Caco-2 (cell line): ENCODE measurements around the gene LPAR2. TPM values are rescaled to one million over a fixed set of nuclear protein-coding genes. Genes with fewer than 3 reads are reported as not detected.

Experiments
- BruUV-seq: library from RNA; stranded (reverse); fragments of 400-500 nt; replicated peaks from 2 replicates; lab custom pipeline; 2021; lab: Mats Ljungman, UMichigan
- CTCF ChIA-PET: fragments of 300-600 bp; sonication (Branson Sonifier 250); formaldehyde crosslinking; loops from one replicate; lab custom pipeline; 2022; ENCODE audit warnings: antibody characterized with exemption; lab: Charles Lee
- POLR2A ChIA-PET: fragments of 300-600 bp; sonication (Branson Sonifier 250); formaldehyde crosslinking; loops from one replicate; lab custom pipeline; 2022; ENCODE audit warnings: antibody characterized with exemption; lab: Charles Lee
- DNase-seq, 2 experiments: peaks; one replicate each; pipeline versions ENCODE4 v3.0.0 to v3.0.0-alpha.2; 2020 to 2022
- H3K27me3 ChIP-seq: replicated peaks from 2 replicates; pipeline ENCODE4 v1.6.0; 2011; ENCODE audit warnings: low read length; ENCODE audit not compliant: control insufficient read depth, insufficient read depth
- H3K36me3 ChIP-seq: 2 replicates; pipeline ENCODE4 v1.5.1; 2011; ENCODE audit warnings: low read length; ENCODE audit not compliant: control insufficient read depth, insufficient read depth
- H3K4me1 ChIP-seq: fragments of 250-450 bp; sonication (Bioruptor Pico); 2 replicates; pipeline ENCODE4 v1.5.1; 2020; ENCODE audit warnings: mild to moderate bottlenecking
- H3K4me3 ChIP-seq: 2 replicates; pipeline ENCODE4 v1.5.1; 2011; ENCODE audit warnings: low read depth, mild to moderate bottlenecking, control low read depth, low read length
- H3K9me3 ChIP-seq: fragments of 250-450 bp; sonication (Bioruptor Pico); 2 replicates; pipeline ENCODE4 v1.5.1; 2020; ENCODE audit warnings: mild to moderate bottlenecking, moderate library complexity
- H3K27ac Mint-ChIP-seq: one replicate; pipeline ENCODE4 v1.8.0; 2022; ENCODE audit warnings: mixed read lengths; ENCODE audit not compliant: unreplicated experiment
- H3K27me3 Mint-ChIP-seq: one replicate; pipeline ENCODE4 v1.8.0; 2022; ENCODE audit warnings: mixed read lengths; ENCODE audit not compliant: insufficient read depth, unreplicated experiment
- H3K36me3 Mint-ChIP-seq: one replicate; pipeline ENCODE4 v1.8.0; 2022; ENCODE audit warnings: mild to moderate bottlenecking, mixed read lengths; ENCODE audit not compliant: insufficient read depth, unreplicated experiment
- H3K4me1 Mint-ChIP-seq: one replicate; pipeline ENCODE4 v1.8.0; 2022; ENCODE audit warnings: low read depth, mixed read lengths; ENCODE audit not compliant: unreplicated experiment
- H3K4me3 Mint-ChIP-seq: one replicate; pipeline ENCODE4 v1.8.0; 2022; ENCODE audit warnings: mild to moderate bottlenecking, moderate library complexity, mixed read lengths; ENCODE audit not compliant: unreplicated experiment
- H3K9me3 Mint-ChIP-seq: one replicate; pipeline ENCODE4 v1.8.0; 2022; ENCODE audit warnings: mixed read lengths; ENCODE audit not compliant: unreplicated experiment
- CTCF ChIP-seq, 2 experiments: fragments of 200-600 bp in 1 of 2; IDR thresholded peaks; 1 replicate in 1 of 2; 2 replicates in 1 of 2; pipeline versions ENCODE4 v1.5.1 to v1.8.0; 2011 to 2022; ENCODE audit warnings: antibody characterized with exemption in 1 of 2, control low read depth in 1 of 2, inconsistent platforms in 1 of 2, low read depth in 1 of 2, low read length in 1 of 2, mild to moderate bottlenecking in 1 of 2, moderate library complexity in 1 of 2; ENCODE audit not compliant: insufficient read depth in 1 of 2, severe bottlenecking in 1 of 2, unreplicated experiment in 1 of 2
- intact Hi-C: fragments of 100-400 bp; cut with micrococcal nuclease; formaldehyde crosslinking; loops from one replicate; pipeline ENCODE4 v1.10.0; 2022; ENCODE audit not compliant: unreplicated experiment
- total RNA-seq: library from RNA; stranded (reverse); gene quantifications from 2 replicates; pipeline ENCODE4 v1.2.3, GENCODE V29; 2022

LPAR2 gene
- total RNA-seq, 1 experiment from 2014 or later: 29.3 TPM

DNA sequence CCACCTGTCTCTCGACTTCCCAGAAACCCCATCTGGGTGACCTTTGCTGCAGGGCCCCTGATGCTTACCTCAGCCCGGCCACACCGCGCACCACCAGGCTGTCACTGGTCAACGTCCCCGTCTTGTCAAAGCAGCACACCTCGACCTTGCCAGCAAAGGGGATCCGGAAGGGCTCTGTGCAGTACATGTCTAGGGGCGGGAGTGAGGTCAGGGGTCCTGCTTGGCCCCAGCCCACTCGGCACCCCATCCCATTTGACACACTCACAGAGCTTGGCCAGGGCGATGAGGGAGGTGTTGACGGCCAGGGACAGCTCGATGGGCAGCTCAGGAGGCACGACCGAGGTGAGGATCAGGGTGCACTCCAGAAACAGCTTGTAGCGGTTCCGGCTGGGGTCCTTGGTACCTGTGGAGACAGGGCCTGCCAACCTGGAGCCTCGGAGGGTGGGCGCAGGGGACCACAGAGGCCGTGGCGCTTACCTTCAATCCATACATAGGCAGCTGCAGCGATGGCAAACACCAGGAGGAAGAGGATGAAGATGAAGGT is 27.1 kb upstream of the LPAR2 start:
- ChIA-PET CTCF (no interaction called here), POLR2A (no interaction called here)
- H3K27me3 Mint-ChIP-seq: no peaks in the 10 kb centered on the region
- H3K36me3 ChIP-seq: peaks cover 2% of the 10 kb centered on the region
- TF ChIP-seq CTCF (IDR thresholded peaks at IDR 0.05; ENCODE audit: insufficient read depth in 1 of 2, low read depth in 1 of 2, low read length in 1 of 2, severe bottlenecking in 1 of 2, unreplicated experiment in 1 of 2): no peak
- no peaks in the 10 kb centered on the region for H3K9me3 ChIP-seq
- intact Hi-C loops: no loop called here
- H3K27me3 ChIP-seq: no peaks in the 10 kb centered on the region
- BruUV-seq: no TSS peak
- no peaks in the 10 kb centered on the region for H3K4me1 Mint-ChIP-seq
- H3K4me3 Mint-ChIP-seq: no peak overlapping the region
- no peak for DNase-seq
- no peaks in the 10 kb centered on the region for H3K4me1 ChIP-seq
- H3K36me3 Mint-ChIP-seq: peaks cover 47% of the 10 kb centered on the region
- no peak overlapping the region for H3K27ac Mint-ChIP-seq
- no peak overlapping the region for H3K4me3 ChIP-seq
- H3K9me3 Mint-ChIP-seq: no peaks in the 10 kb centered on the region

DNA sequence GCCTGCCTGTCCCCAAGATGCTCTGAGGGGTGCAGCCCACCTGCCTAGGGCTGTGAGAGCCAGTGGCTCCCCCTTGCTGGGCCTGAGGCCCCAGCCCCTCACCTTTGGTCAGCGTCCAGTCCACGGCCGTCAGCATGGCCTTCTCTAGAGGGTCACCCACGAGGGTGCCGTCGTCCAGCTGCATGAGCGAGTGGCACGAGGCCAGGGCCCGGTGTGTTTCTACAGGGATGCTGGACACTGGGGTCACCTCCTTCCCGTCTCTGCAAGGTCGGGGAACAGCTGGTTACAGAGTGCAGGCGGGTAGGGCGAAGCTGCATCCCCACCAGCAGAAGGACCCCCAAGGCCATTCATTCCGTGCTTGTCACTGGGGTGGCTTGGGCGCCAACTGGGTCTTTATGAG is 26.4 kb upstream of the LPAR2 start:
- Mint-ChIP-seq H3K27ac (no peak overlapping the region), H3K36me3 (peaks cover 50% of the 10 kb centered on the region), H3K9me3 (no peaks in the 10 kb centered on the region), H3K4me3 (no peak overlapping the region), H3K4me1 (no peaks in the 10 kb centered on the region), H3K27me3 (no peaks in the 10 kb centered on the region)
- intact Hi-C loops: no loop called here
- no peaks in the 10 kb centered on the region for H3K27me3 ChIP-seq
- no peak for TF ChIP-seq CTCF (IDR thresholded peaks at IDR 0.05; ENCODE audit: insufficient read depth in 1 of 2, low read depth in 1 of 2, low read length in 1 of 2, severe bottlenecking in 1 of 2, unreplicated experiment in 1 of 2)
- no peaks in the 10 kb centered on the region for H3K4me1 ChIP-seq
- ChIA-PET POLR2A (no interaction called here), CTCF (no interaction called here)
- no TSS peak for BruUV-seq
- peaks cover 2% of the 10 kb centered on the region for H3K36me3 ChIP-seq
- no peak overlapping the region for H3K4me3 ChIP-seq
- DNase-seq: no peak
- H3K9me3 ChIP-seq: no peaks in the 10 kb centered on the region

GRCh38 chr19:19653597-19654147 is 25.7 kb upstream of the LPAR2 start:
- H3K36me3 Mint-ChIP-seq: peaks cover 55% of the 10 kb centered on the region
- H3K36me3 ChIP-seq: peaks cover 2% of the 10 kb centered on the region
- no peaks in the 10 kb centered on the region for H3K27me3 Mint-ChIP-seq
- no peaks in the 10 kb centered on the region for H3K9me3 Mint-ChIP-seq
- DNase-seq: no peak
- CTCF ChIA-PET: no interaction called here
- no peak overlapping the region for H3K27ac Mint-ChIP-seq
- BruUV-seq: no TSS peak
- no peak overlapping the region for H3K4me3 ChIP-seq
- no peak overlapping the region for H3K4me3 Mint-ChIP-seq
- TF ChIP-seq CTCF (IDR thresholded peaks at IDR 0.05; ENCODE audit: insufficient read depth in 1 of 2, low read depth in 1 of 2, low read length in 1 of 2, severe bottlenecking in 1 of 2, unreplicated experiment in 1 of 2): no peak
- H3K4me1 Mint-ChIP-seq: no peaks in the 10 kb centered on the region
- POLR2A ChIA-PET: no interaction called here
- H3K27me3 ChIP-seq: no peaks in the 10 kb centered on the region
- no peaks in the 10 kb centered on the region for H3K9me3 ChIP-seq
- no peaks in the 10 kb centered on the region for H3K4me1 ChIP-seq
- intact Hi-C loops: no loop called here
